Stomach (tissue), 4 donors: ENCODE measurements around the gene HMGN4.

Experiments used
- CTCF ChIP-seq, 7 experiments: fragments of 450-650 bp in 4 of 7; fragments of 200-600 bp in 3 of 7; sonication (generic) in 3 of 7; IDR thresholded peaks; one replicate each; pipeline ENCODE4 v1.5.1; 2016 to 2019; ENCODE audit warnings: antibody characterized with exemption in 7 of 7, control low read depth in 2 of 7, mild to moderate bottlenecking in 1 of 7
- EP300 ChIP-seq: sonication (generic); formaldehyde crosslinking; IDR thresholded peaks from one replicate; pipeline ENCODE4 v1.6.1; 2017; ENCODE audit warnings: antibody characterized with exemption
- POLR2A ChIP-seq, 4 donors: fragments of 450-650 bp; IDR thresholded peaks; one replicate each; pipeline ENCODE4 v1.6.1; 2016; ENCODE audit warnings: antibody characterized with exemption in 4 of 4, control low read depth in 2 of 4, mild to moderate bottlenecking in 1 of 4, moderate library complexity in 1 of 4

- TF ChIP-seq CTCF (IDR thresholded peaks at IDR 0.05), result no peak
- TF ChIP-seq POLR2A (IDR thresholded peaks at IDR 0.05), result no peak
- TF ChIP-seq EP300, result no peak
These were observed 31.2 kb downstream of the HMGN4 start for GRCh38 chr6:26569433-26569764.
